Measurements from ENCODE around the gene DRAXIN.

DRAXIN gene

DNA sequence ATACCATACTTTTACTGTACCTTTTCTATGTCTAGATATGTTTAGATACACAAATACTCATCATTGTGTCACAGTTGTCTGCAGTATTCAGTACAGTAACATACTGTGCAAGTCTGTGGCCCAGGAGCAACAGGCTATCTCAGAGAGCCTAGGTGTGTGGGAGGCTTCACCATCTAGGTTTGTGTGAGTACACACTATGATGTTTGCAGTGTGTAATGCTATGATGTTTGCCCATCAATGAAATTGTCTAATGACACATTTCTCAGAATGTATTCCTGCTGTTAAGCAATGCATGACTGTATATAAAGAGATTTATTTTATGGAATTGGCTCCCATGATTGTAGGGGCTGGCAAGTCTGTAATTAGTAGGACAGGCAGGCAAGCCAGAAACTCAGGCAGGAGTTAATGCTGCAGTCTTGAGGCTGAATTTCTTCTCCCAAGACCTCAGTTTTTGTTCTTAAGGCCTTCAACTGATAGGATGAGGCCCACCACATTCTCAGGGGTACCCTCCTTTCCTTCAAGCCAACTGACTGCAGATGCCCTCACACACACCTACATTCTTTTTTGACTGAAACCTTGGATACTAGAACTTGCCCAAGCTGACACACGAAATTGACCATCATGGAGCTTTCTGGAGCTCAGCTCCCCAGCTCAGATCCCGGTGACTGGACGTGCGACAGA, 36.8 kb downstream of the DRAXIN start:
- Mint-ChIP-seq H3K4me3 (no peak overlapping the region), H3K36me3 (ENCODE audit: low read depth) (no peaks in the 10 kb centered on the region), H3K27me3 (ENCODE audit: low read depth) (peaks cover 3% of the 10 kb centered on the region), H3K27ac (no peak overlapping the region), H3K9me3 (no peaks in the 10 kb centered on the region), H3K4me1 (peaks cover 29% of the 10 kb centered on the region)
- TF ChIP-seq, protein P1, sequence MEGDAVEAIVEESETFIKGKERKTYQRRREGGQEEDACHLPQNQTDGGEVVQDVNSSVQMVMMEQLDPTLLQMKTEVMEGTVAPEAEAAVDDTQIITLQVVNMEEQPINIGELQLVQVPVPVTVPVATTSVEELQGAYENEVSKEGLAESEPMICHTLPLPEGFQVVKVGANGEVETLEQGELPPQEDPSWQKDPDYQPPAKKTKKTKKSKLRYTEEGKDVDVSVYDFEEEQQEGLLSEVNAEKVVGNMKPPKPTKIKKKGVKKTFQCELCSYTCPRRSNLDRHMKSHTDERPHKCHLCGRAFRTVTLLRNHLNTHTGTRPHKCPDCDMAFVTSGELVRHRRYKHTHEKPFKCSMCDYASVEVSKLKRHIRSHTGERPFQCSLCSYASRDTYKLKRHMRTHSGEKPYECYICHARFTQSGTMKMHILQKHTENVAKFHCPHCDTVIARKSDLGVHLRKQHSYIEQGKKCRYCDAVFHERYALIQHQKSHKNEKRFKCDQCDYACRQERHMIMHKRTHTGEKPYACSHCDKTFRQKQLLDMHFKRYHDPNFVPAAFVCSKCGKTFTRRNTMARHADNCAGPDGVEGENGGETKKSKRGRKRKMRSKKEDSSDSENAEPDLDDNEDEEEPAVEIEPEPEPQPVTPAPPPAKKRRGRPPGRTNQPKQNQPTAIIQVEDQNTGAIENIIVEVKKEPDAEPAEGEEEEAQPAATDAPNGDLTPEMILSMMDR (IDR thresholded peaks at IDR 0.05; ENCODE audit: unreplicated experiment in 3 of 3), result no peak

DNA sequence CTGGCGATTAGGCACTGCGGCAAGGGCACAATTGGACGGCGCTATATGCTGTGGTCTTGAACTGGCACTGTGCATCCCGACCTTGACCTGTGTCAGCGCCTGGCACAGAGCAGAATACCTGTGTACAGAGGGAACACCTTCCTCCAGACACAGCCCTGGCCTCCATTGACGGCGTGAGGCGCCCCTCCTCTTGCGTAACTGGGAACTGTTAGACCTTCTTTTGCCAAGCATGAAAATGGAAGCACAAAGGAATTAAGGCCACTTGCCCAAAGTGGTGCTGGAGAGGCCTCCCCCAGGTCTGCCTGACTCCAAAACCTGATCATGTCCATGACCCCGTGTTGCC, 37.6 kb downstream of the DRAXIN start:
- Mint-ChIP-seq H3K27me3 (ENCODE audit: low read depth) (peaks cover 3% of the 10 kb centered on the region), H3K36me3 (ENCODE audit: low read depth) (no peaks in the 10 kb centered on the region), H3K4me3 (no peak overlapping the region)

DNA sequence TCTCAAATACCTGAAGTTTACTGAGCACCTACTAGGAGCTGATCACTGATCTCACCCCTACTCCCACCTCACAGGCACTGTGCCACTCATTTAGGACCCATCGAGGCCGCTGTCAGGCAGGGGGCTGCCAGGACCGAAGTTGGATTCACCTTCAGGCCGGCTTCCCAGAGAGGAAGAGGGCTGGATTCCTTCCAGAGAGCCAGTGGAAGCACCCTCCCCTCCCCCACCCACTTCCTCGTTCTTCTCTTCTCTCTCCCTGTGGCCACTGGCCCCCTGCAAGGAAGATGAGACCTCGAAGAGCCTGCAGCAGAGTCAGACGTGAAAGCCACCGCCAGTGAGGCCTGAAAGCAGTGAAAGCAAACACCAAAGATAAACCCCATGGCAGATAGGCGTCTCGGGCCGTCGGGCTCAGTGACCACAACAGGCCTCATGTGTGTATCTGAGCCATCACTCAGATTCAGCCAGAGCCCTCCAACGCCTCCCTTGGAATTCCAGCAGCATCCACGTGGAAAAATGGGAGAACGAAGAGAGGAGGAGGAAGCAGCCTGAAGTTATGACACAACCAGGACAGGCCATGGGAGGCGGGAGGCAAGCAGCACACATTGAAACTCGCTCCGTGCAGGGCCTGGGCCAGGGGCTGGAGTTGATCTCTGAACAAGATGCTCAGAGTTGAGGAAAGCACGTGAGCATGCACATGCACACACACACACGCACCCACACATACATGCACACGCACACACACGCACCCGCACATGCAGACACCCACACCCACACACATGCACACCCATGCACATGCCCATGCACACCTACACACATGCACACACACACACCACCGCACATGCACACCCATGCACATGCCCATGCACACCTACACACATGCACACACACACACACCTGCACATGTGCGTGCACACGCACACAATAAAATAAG, 38.3 kb downstream of the DRAXIN start:
- Mint-ChIP-seq H3K36me3 (ENCODE audit: low read depth) (no peaks in the 10 kb centered on the region), H3K27ac (peak overlapping the region; percentile 71 to 83 (median 79)), H3K27me3 (ENCODE audit: low read depth) (peaks cover 3% of the 10 kb centered on the region), H3K4me3 (peak overlapping the region; percentile 24 to 60 (median 32)), H3K4me1 (peaks cover 29% of the 10 kb centered on the region), H3K9me3 (no peaks in the 10 kb centered on the region)
- TF ChIP-seq, protein P1 (IDR thresholded peaks at IDR 0.05; ENCODE audit: unreplicated experiment in 3 of 3), result no peak

More for the DNA sequence above, 37.6 kb downstream of the DRAXIN start:
- Mint-ChIP-seq H3K9me3 (no peaks in the 10 kb centered on the region), H3K27ac (peak overlapping the region in 1 of 3 experiments; percentile 83), H3K4me1 (peaks cover 29% of the 10 kb centered on the region)
- TF ChIP-seq, protein P1 (IDR thresholded peaks at IDR 0.05; ENCODE audit: unreplicated experiment in 3 of 3), result no peak

DNA sequence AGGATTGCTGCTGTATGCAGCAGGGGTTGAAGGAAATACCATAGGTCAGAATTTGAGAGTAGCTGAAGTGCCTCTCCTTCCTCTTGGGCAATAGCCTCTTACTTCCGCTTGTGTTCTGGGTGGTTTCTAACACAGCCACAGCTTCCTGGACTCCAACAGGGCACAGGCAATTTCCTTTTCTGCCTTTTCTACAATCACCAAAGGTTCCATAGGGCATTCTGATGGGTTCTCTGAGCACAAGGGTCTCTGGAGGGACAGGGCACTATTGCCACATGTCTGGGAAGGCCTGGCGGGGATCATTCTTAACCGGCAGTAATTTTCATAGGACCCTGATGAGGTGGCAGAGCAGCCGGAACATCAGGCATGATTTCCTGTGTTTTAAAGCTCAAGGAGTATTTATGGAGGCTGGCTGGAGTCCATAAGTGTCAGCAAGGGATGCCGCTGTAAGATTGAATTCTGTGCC, 39.0 kb downstream of the DRAXIN start:
- no peaks in the 10 kb centered on the region for H3K9me3 Mint-ChIP-seq
- H3K27me3 Mint-ChIP-seq (ENCODE audit: low read depth), result peaks cover 3% of the 10 kb centered on the region
- peak overlapping the region; percentile 71 to 83 (median 79) for H3K27ac Mint-ChIP-seq
- peak overlapping the region in 2 of 3 experiments; percentile 6 to 32 for H3K4me3 Mint-ChIP-seq
- no peaks in the 10 kb centered on the region for H3K36me3 Mint-ChIP-seq (ENCODE audit: low read depth)
- TF ChIP-seq, protein P1 (IDR thresholded peaks at IDR 0.05; ENCODE audit: unreplicated experiment in 3 of 3), result no peak
- H3K4me1 Mint-ChIP-seq, result peaks cover 33% of the 10 kb centered on the region

DNA sequence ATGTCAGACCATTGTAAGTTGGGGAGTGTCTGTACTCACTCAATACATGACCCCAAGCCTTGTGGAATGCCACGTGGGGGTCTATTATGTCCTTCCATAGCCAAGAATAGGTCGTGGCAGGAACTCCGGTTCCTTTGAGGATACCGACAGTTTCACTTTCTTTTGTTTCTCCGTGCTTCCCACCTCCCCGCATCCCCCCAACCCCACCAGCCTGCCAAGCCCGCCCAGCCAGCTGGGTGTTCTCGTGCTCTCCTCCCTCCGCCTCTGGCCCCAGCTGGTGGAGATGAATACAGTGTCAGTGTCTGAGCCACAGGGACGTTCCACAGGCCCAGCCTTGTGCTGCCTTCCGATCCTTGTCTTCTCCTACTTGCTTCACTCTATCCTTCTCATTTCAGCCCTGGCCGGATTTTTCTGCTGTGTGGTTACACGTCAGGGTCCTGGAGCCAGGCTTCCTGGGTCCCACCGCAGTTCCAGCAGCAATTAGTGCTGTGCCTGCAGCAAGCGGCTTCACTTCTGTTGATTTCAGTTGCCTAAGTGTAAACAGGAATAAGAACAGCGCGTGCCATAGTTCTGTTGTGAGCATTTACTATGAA, 40.3 kb downstream of the DRAXIN start:
- no peaks in the 10 kb centered on the region for H3K36me3 Mint-ChIP-seq (ENCODE audit: low read depth)
- H3K9me3 Mint-ChIP-seq, result no peaks in the 10 kb centered on the region
- H3K27me3 Mint-ChIP-seq (ENCODE audit: low read depth), result peaks cover 3% of the 10 kb centered on the region
- TF ChIP-seq, protein P1 (IDR thresholded peaks at IDR 0.05; ENCODE audit: unreplicated experiment in 3 of 3), result no peak
- H3K27ac Mint-ChIP-seq, result peak overlapping the region; percentile 84 to 97 (median 95)
- H3K4me3 Mint-ChIP-seq, result peak overlapping the region; percentile 69 to 85 (median 77)
- peaks cover 35% of the 10 kb centered on the region for H3K4me1 Mint-ChIP-seq
